ENCODE data around the gene KIAA0930.

The KIAA0930 gene

DNA sequence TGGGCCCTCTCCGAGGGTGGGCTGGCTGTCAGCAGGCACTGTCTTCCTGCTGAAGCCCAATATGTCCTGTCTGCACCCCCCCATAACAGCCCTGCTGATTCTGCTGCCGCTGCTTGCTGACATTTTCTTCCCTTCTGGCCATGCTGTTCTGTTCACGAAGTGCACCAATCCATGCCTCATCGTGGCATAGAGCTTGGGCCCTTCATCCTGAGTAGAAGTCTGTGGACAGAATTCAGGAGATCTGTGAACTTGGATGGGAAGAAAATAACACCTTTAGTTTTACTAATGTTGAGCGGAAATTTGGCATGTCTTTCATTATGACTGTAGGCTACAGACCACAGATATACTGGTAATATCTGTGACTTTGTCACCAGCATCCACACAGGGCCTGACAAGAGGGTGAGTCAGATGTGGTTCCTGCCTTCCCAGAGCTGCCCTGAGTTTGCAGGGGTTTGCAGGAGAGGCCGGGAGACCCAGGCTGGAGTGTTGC, 14.1 kb upstream of the KIAA0930 start:
- H3K36me3 ChIP-seq (ENCODE audit: low read length) = no peaks in the 10 kb centered on the region
- no peak overlapping the region for H3K4me3 ChIP-seq (ENCODE audit: insufficient read depth, low read length, poor library complexity, severe bottlenecking)
- no peaks in the 10 kb centered on the region for H3K9me3 ChIP-seq (ENCODE audit: insufficient read depth, low read length)
- H3K27me3 ChIP-seq (ENCODE audit: low read length) = no peaks in the 10 kb centered on the region
- H3K27ac ChIP-seq (ENCODE audit: low read depth, low read length) = no peak overlapping the region
- no peaks in the 10 kb centered on the region for H3K79me2 ChIP-seq (ENCODE audit: insufficient read depth, low read length)
- no peak overlapping the region for H3K9ac ChIP-seq (ENCODE audit: low read length)
- TF ChIP-seq EZH2phosphoT487 (conservative IDR thresholded peaks at IDR 0.05; ENCODE audit: low read length) = no peak
- TF ChIP-seq, protein P1, sequence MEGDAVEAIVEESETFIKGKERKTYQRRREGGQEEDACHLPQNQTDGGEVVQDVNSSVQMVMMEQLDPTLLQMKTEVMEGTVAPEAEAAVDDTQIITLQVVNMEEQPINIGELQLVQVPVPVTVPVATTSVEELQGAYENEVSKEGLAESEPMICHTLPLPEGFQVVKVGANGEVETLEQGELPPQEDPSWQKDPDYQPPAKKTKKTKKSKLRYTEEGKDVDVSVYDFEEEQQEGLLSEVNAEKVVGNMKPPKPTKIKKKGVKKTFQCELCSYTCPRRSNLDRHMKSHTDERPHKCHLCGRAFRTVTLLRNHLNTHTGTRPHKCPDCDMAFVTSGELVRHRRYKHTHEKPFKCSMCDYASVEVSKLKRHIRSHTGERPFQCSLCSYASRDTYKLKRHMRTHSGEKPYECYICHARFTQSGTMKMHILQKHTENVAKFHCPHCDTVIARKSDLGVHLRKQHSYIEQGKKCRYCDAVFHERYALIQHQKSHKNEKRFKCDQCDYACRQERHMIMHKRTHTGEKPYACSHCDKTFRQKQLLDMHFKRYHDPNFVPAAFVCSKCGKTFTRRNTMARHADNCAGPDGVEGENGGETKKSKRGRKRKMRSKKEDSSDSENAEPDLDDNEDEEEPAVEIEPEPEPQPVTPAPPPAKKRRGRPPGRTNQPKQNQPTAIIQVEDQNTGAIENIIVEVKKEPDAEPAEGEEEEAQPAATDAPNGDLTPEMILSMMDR (IDR thresholded peaks at IDR 0.05; ENCODE audit: insufficient read depth, low read length, poor library complexity, severe bottlenecking) = no peak
- H2AFZ ChIP-seq (ENCODE audit: low read depth, low read length, severe bottlenecking) = no peak overlapping the region
- no peaks in the 10 kb centered on the region for H3F3A ChIP-seq (ENCODE audit: insufficient read depth)
- H3K4me2 ChIP-seq (ENCODE audit: low read depth, low read length, poor library complexity, severe bottlenecking) = no peak overlapping the region
- no peaks in the 10 kb centered on the region for H3K9me2 ChIP-seq (replicated peaks; ENCODE audit: insufficient read depth, low read length)
- H4K20me1 ChIP-seq (ENCODE audit: low read depth, low read length) = no peaks in the 10 kb centered on the region

DNA sequence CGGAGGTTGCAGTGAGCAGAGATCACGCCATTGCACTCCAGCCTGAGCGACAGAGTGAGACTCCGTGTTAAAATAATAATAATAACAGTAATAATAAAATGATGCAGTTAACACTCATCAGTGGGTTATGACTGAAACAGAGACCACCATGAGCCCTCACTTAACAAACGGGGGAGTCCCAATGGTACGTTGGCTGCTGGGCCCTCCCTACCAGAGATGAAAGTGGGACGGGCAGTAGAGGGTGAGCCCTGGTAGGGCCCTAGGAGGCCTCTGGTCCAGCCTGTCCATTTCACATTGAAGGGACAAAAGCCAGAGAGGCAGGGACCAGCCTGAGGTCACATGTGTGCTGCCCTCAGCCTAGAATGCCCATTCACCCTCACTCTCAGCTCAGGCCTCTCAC, 13.7 kb upstream of the KIAA0930 start:
- H3K36me3 ChIP-seq (ENCODE audit: low read length) = no peaks in the 10 kb centered on the region
- no peaks in the 10 kb centered on the region for H3K9me3 ChIP-seq (ENCODE audit: insufficient read depth, low read length)
- H2AFZ ChIP-seq (ENCODE audit: low read depth, low read length, severe bottlenecking) = no peak overlapping the region
- no peaks in the 10 kb centered on the region for H3K79me2 ChIP-seq (ENCODE audit: insufficient read depth, low read length)
- H4K20me1 ChIP-seq (ENCODE audit: low read depth, low read length) = no peaks in the 10 kb centered on the region
- no peak overlapping the region for H3K9ac ChIP-seq (ENCODE audit: low read length)
- H3F3A ChIP-seq (ENCODE audit: insufficient read depth) = no peaks in the 10 kb centered on the region
- H3K27me3 ChIP-seq (ENCODE audit: low read length) = no peaks in the 10 kb centered on the region
- TF ChIP-seq EZH2phosphoT487 (conservative IDR thresholded peaks at IDR 0.05; ENCODE audit: low read length) = no peak
- TF ChIP-seq, protein P1 (IDR thresholded peaks at IDR 0.05; ENCODE audit: insufficient read depth, low read length, poor library complexity, severe bottlenecking) = no peak
- no peaks in the 10 kb centered on the region for H3K9me2 ChIP-seq (replicated peaks; ENCODE audit: insufficient read depth, low read length)
- no peak overlapping the region for H3K27ac ChIP-seq (ENCODE audit: low read depth, low read length)
- H3K4me3 ChIP-seq (ENCODE audit: insufficient read depth, low read length, poor library complexity, severe bottlenecking) = no peak overlapping the region
- no peak overlapping the region for H3K4me2 ChIP-seq (ENCODE audit: low read depth, low read length, poor library complexity, severe bottlenecking)

DNA sequence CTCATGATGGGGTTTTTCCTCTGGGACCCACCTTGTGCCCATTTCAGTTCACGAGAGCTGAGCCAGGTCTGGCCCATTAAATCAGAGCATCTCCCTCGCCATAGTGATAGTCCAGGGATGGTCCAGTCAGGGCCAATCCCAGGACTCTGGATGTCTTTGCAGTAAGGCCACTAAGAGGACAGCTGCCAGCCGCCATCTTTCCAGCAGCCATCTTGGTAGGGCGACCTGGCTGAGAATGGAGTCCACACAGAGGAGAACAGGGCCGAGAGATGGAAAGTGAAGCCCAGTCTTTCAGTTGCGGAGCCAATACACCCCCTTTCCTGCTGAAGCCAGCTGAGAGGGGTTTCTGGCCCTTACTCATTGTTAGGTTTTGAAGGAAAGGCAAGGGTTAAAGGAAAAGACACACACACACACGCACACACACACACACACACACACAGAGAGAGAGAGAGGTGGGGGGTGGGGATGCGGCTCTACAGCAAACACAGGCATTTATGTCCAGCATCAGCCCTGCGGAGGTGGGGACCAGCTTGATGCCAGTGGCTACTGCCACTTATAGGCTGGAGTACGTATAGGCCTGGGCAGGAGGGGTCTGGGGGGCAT, 12.4 kb upstream of the KIAA0930 start:
- Histone ChIP-seq H3K79me2 (ENCODE audit: insufficient read depth, low read length) (no peaks in the 10 kb centered on the region), H3K36me3 (ENCODE audit: low read length) (no peaks in the 10 kb centered on the region), H3K9me3 (ENCODE audit: insufficient read depth, low read length) (no peaks in the 10 kb centered on the region), H3K27ac (ENCODE audit: low read depth, low read length) (no peak overlapping the region), H3K9ac (ENCODE audit: low read length) (no peak overlapping the region), H3F3A (ENCODE audit: insufficient read depth) (no peaks in the 10 kb centered on the region), H3K4me2 (ENCODE audit: low read depth, low read length, poor library complexity, severe bottlenecking) (no peak overlapping the region), H3K27me3 (ENCODE audit: low read length) (no peaks in the 10 kb centered on the region), H3K4me3 (ENCODE audit: insufficient read depth, low read length, poor library complexity, severe bottlenecking) (no peak overlapping the region), H3K9me2 (replicated peaks; ENCODE audit: insufficient read depth, low read length) (no peaks in the 10 kb centered on the region), H2AFZ (ENCODE audit: low read depth, low read length, severe bottlenecking) (no peak overlapping the region), H4K20me1 (ENCODE audit: low read depth, low read length) (no peaks in the 10 kb centered on the region)
- TF ChIP-seq, protein P1 (IDR thresholded peaks at IDR 0.05; ENCODE audit: insufficient read depth, low read length, poor library complexity, severe bottlenecking) = no peak
- TF ChIP-seq EZH2phosphoT487 (conservative IDR thresholded peaks at IDR 0.05; ENCODE audit: low read length) = no peak
